Mesenchymal stem cell (in vitro differentiated cells and primary cell): ENCODE measurements around the gene MIOX.
"Not testable (repeated sequence)": the region's sequence is repeated elsewhere in the genome, so short reads cannot be mapped to it uniquely, and the experiment has no call there.

Experiments
- DNase-seq: peaks from one replicate; pipeline ENCODE4 v3.0.0-alpha.2; 2013
- H2AFZ ChIP-seq: one replicate; pipeline ENCODE4 v1.6.1; 2013; ENCODE audit warnings: low read depth, mild to moderate bottlenecking, control low read depth, inconsistent platforms, low read length, moderate library complexity
- H2AK5ac ChIP-seq: 2 replicates; pipeline ENCODE4 v1.6.1; 2013; ENCODE audit warnings: low read length, moderate library complexity, mild to moderate bottlenecking, inconsistent platforms; ENCODE audit not compliant: severe bottlenecking
- H2BK120ac ChIP-seq: one replicate; pipeline ENCODE4 v1.6.1; 2013; ENCODE audit warnings: low read depth, mild to moderate bottlenecking, inconsistent platforms, low read length, moderate library complexity
- H2BK12ac ChIP-seq, 2 experiments: one replicate each; pipeline ENCODE4 v1.6.1; 2013; ENCODE audit warnings: inconsistent platforms in 2 of 2, low read length in 2 of 2, mild to moderate bottlenecking in 2 of 2, moderate library complexity in 2 of 2, control low read depth in 1 of 2
- H2BK15ac ChIP-seq: one replicate; pipeline ENCODE4 v1.6.1; 2013; ENCODE audit warnings: mild to moderate bottlenecking, low read depth, inconsistent platforms; ENCODE audit not compliant: poor library complexity, severe bottlenecking
- H2BK5ac ChIP-seq: 2 replicates; pipeline ENCODE4 v1.6.1; 2013; ENCODE audit warnings: low read depth, mild to moderate bottlenecking, low read length, control low read depth, inconsistent platforms; ENCODE audit not compliant: poor library complexity, severe bottlenecking
- H3K14ac ChIP-seq, 2 experiments: one replicate each; pipeline ENCODE4 v1.6.1; 2013; ENCODE audit warnings: inconsistent platforms in 2 of 2, low read length in 2 of 2, control low read depth in 1 of 2, mild to moderate bottlenecking in 1 of 2, moderate library complexity in 1 of 2
- H3K18ac ChIP-seq, 2 experiments: one replicate each; pipeline ENCODE4 v1.6.1; 2013; ENCODE audit warnings: inconsistent platforms in 2 of 2, low read length in 2 of 2, control low read depth in 1 of 2, low read depth in 1 of 2, mild to moderate bottlenecking in 1 of 2
- H3K23ac ChIP-seq, 2 experiments: one replicate each; pipeline ENCODE4 v1.6.1; 2013; ENCODE audit warnings: inconsistent platforms in 2 of 2, low read length in 2 of 2, mild to moderate bottlenecking in 2 of 2, moderate library complexity in 2 of 2, control low read depth in 1 of 2
- H3K27ac ChIP-seq: 2 replicates; pipeline ENCODE4 v1.5.1; 2013; ENCODE audit warnings: mild to moderate bottlenecking, moderate library complexity, low read length, control low read depth, inconsistent platforms; ENCODE audit not compliant: poor library complexity, severe bottlenecking
- H3K27me3 ChIP-seq, 2 experiments: 2 replicates each; pipeline versions ENCODE4 v1.6.1 to v1.7.0; 2013; ENCODE audit warnings: low read length in 2 of 2, mild to moderate bottlenecking in 2 of 2, moderate library complexity in 2 of 2, control low read depth in 1 of 2, inconsistent platforms in 1 of 2; ENCODE audit not compliant: control insufficient read depth in 1 of 2, insufficient read depth in 1 of 2
- H3K36me3 ChIP-seq, 2 experiments: 2 replicates each; pipeline versions ENCODE4 v1.6.1 to v1.7.0; 2013; ENCODE audit warnings: low read length in 2 of 2, control low read depth in 1 of 2, inconsistent platforms in 1 of 2, low read depth in 1 of 2, mild to moderate bottlenecking in 1 of 2; ENCODE audit not compliant: insufficient read depth in 2 of 2, control insufficient read depth in 1 of 2
- H3K4ac ChIP-seq, 2 experiments: one replicate each; pipeline ENCODE4 v1.6.1; 2013; ENCODE audit warnings: inconsistent platforms in 2 of 2, low read length in 2 of 2, mild to moderate bottlenecking in 2 of 2, moderate library complexity in 2 of 2, control low read depth in 1 of 2, low read depth in 1 of 2
- H3K4me1 ChIP-seq: 2 replicates; pipeline ENCODE4 v1.6.1; 2013; ENCODE audit warnings: low read depth, low read length, control low read depth; ENCODE audit not compliant: control insufficient read depth, insufficient read depth
- H3K4me2 ChIP-seq: 2 replicates; pipeline ENCODE4 v1.6.1; 2013; ENCODE audit warnings: low read length, mild to moderate bottlenecking, inconsistent platforms; ENCODE audit not compliant: poor library complexity, severe bottlenecking
- H3K4me3 ChIP-seq, 2 experiments: 2 replicates each; pipeline versions ENCODE4 v1.5.1 to v1.7.0; 2013; ENCODE audit warnings: low read length in 2 of 2, mild to moderate bottlenecking in 2 of 2, control low read depth in 1 of 2, low read depth in 1 of 2; ENCODE audit not compliant: insufficient read depth in 1 of 2
- H3K79me1 ChIP-seq: replicated peaks from 2 replicates; pipeline ENCODE4 v1.6.1; 2013; ENCODE audit warnings: mild to moderate bottlenecking, control low read depth, low read length, inconsistent platforms; ENCODE audit not compliant: poor library complexity, severe bottlenecking
- H3K9ac ChIP-seq: 2 replicates; pipeline ENCODE4 v1.7.0; 2013; ENCODE audit warnings: mild to moderate bottlenecking, low read length, moderate library complexity
- H3K9me3 ChIP-seq: 2 replicates; pipeline ENCODE4 v1.7.0; 2013; ENCODE audit warnings: mild to moderate bottlenecking, low read length; ENCODE audit not compliant: control insufficient read depth
- H4K8ac ChIP-seq: one replicate; pipeline ENCODE4 v1.6.1; 2013; ENCODE audit warnings: inconsistent platforms, mild to moderate bottlenecking, low read length, moderate library complexity
- H4K91ac ChIP-seq: one replicate; pipeline ENCODE4 v1.6.1; 2013; ENCODE audit warnings: mild to moderate bottlenecking, low read length, inconsistent platforms
- WGBS: methylation state at CpG from one replicate; pipeline ENCODE4 v1.1.7; 2013; ENCODE audit warnings: mixed read lengths; 5-methylcytosine and 5-hydroxymethylcytosine counted together

Gene MIOX

GRCh38 chr22:50531962-50532674 is 45.5 kb downstream of the MIOX start:
- Histone ChIP-seq H3K9ac (peak overlapping the region; percentile 93), H3K9me3 (no peaks in the 10 kb centered on the region), H3K4me3 (peak overlapping the region; percentile 45 to 85), H2AFZ (peak overlapping the region; percentile 58), H2BK12ac (peak overlapping the region in 1 of 2 experiments; percentile 86), H3K27ac (no peak overlapping the region), H3K79me1 (peaks cover 2% of the 10 kb centered on the region), H2BK120ac (peak overlapping the region; percentile 97), H3K4me1 (peaks cover 39% of the 10 kb centered on the region), H4K91ac (peak overlapping the region; percentile 78), H3K27me3 (peaks cover 0 to 27% of the 10 kb centered on the region in 2 experiments), H3K18ac (peak overlapping the region; percentile 84 to 95), H3K23ac (no peak overlapping the region), H3K4ac (peak overlapping the region; percentile 77 to 90), H4K8ac (peak overlapping the region; percentile 93), H3K4me2 (peak overlapping the region; percentile 87), H3K14ac (peak overlapping the region in 1 of 2 experiments; percentile 83), H2AK5ac (no peak overlapping the region), H2BK5ac (no peak overlapping the region), H3K36me3 (peaks cover 0 to 3% of the 10 kb centered on the region in 2 experiments), H2BK15ac (no peak overlapping the region)
- DNase-seq = peak; percentile 85
- 5% methylated on average over 45 of the region's 56 CpGs for WGBS

GRCh38 chr22:50532824-50533796 is 46.5 kb downstream of the MIOX start:
- peak overlapping the region; percentile 93 for H3K9ac ChIP-seq
- H2BK15ac ChIP-seq = no peak overlapping the region
- peak; percentile 3 for DNase-seq
- H2BK12ac ChIP-seq = no peak overlapping the region
- H3K79me1 ChIP-seq = peaks cover 2% of the 10 kb centered on the region
- H3K23ac ChIP-seq = no peak overlapping the region
- H4K8ac ChIP-seq = no peak overlapping the region
- no peak overlapping the region for H2AK5ac ChIP-seq
- H2AFZ ChIP-seq = no peak overlapping the region
- H3K27me3 ChIP-seq = peaks cover 0 to 27% of the 10 kb centered on the region in 2 experiments
- 94% methylated on average over 17 of the region's 19 CpGs for WGBS
- no peaks in the 10 kb centered on the region for H3K9me3 ChIP-seq
- H3K14ac ChIP-seq = no peak overlapping the region
- H3K18ac ChIP-seq = no peak overlapping the region
- H3K4me3 ChIP-seq = no peak overlapping the region
- no peak overlapping the region for H2BK5ac ChIP-seq
- H2BK120ac ChIP-seq = peak overlapping the region; percentile 71
- H3K4ac ChIP-seq = peak overlapping the region in 1 of 2 experiments; percentile 28
- H3K4me1 ChIP-seq = peaks cover 35% of the 10 kb centered on the region
- peaks cover 0 to 3% of the 10 kb centered on the region in 2 experiments for H3K36me3 ChIP-seq
- H3K4me2 ChIP-seq = no peak overlapping the region
- H3K27ac ChIP-seq = no peak overlapping the region
- no peak overlapping the region for H4K91ac ChIP-seq

GRCh38 chr22:50533856-50534711 is 47.4 kb downstream of the MIOX start:
- not testable (repeated sequence) for H3K4me3 ChIP-seq, H2AFZ ChIP-seq, H3K27ac ChIP-seq, H3K23ac ChIP-seq, H3K36me3 ChIP-seq, H2BK120ac ChIP-seq, H3K14ac ChIP-seq, H4K8ac ChIP-seq, H3K9me3 ChIP-seq, H3K9ac ChIP-seq, H2AK5ac ChIP-seq, H3K4me2 ChIP-seq, H2BK12ac ChIP-seq, H2BK5ac ChIP-seq, H2BK15ac ChIP-seq, H3K79me1 ChIP-seq
- H3K4ac ChIP-seq = peak overlapping the region in 1 of 2 experiments; percentile 41
- H3K18ac ChIP-seq = peak overlapping the region; percentile 33 to 78
- H4K91ac ChIP-seq = peak overlapping the region; percentile 50
- WGBS = 62% methylated on average over 16 of the region's 21 CpGs
- peaks cover 0 to 27% of the 10 kb centered on the region in 2 experiments for H3K27me3 ChIP-seq
- H3K4me1 ChIP-seq = peaks cover 34% of the 10 kb centered on the region
- DNase-seq = peak; percentile 84
